ENCODE measurements around the gene TBXAS1. TPM values are rescaled to one million over a fixed set of nuclear protein-coding genes. Genes with fewer than 3 reads are reported as not detected.

Gene TBXAS1
- polyA plus RNA-seq, 6 donors from 2014 or later, result 0.57 to 4.2 (median 2.5) TPM

GRCh38 chr7:139887992-139888481 is 59.0 kb downstream of the TBXAS1 start:
- peaks cover 0 to 7% (median 3%) of the 10 kb centered on the region in 7 donors for H3K9me3 Mint-ChIP-seq
- H3K4me1 Mint-ChIP-seq, result peaks cover 6 to 9% (median 7%) of the 10 kb centered on the region in 3 donors
- H3K27ac Mint-ChIP-seq, result no peak overlapping the region
- peaks cover 0 to 9% of the 10 kb centered on the region in 2 donors for H3K36me3 Mint-ChIP-seq
- no peak for DNase-seq
- ATAC-seq (ENCODE audit: low read depth in 2 of 2), result no peak
- H3K27me3 Mint-ChIP-seq, result no peaks in the 10 kb centered on the region
- no peak overlapping the region for H3K4me3 Mint-ChIP-seq

DNA sequence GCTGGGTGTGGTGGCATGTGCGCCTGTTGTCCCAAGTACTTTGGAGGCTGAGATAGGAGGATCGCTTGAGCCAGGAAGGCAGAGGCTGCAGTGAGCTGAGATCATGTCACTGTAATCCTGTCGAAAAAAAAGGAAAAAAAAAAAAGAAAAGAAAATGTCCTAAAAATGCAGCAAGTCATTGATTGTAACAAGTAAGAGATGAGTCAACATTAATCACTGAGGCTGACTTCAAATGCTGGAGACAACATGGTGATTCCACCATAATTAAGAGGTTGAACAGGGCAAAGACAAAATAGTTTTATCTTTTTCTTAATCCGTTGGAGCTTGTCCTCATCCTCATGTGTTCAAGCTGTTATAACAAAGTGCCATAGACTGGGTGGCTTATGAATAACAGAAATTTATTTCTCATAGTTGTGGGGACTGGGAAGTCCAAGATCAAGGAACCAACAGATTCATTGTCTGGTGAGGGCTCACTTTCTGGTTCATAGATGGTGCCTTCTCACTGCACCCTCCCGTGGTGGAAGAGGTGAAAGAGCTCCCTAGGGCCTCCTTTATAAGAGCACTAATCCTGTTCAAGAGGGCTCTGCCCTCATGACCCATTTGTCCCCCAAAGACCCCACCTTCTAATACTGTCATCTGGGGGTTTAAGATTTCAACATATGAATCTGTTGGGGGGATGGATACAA is 60.3 kb downstream of the TBXAS1 start:
- no peak for DNase-seq
- H3K4me1 Mint-ChIP-seq, result peaks cover 13 to 15% (median 14%) of the 10 kb centered on the region in 3 donors
- ATAC-seq (ENCODE audit: low read depth in 2 of 2), result no peak
- peaks cover 0 to 7% (median 3%) of the 10 kb centered on the region in 7 donors for H3K9me3 Mint-ChIP-seq
- no peak overlapping the region for H3K27ac Mint-ChIP-seq
- H3K27me3 Mint-ChIP-seq, result no peaks in the 10 kb centered on the region
- peaks cover 0 to 9% of the 10 kb centered on the region in 2 donors for H3K36me3 Mint-ChIP-seq
- H3K4me3 Mint-ChIP-seq, result peak overlapping the region in 1 of 8 donors; percentile 30

- DNase-seq (no peak), ATAC-seq (ENCODE audit: low read depth in 2 of 2) (no peak)
- Mint-ChIP-seq H3K4me1 (peaks cover 16 to 24% (median 22%) of the 10 kb centered on the region in 3 donors), H3K9me3 (peaks cover 0 to 5% (median 3%) of the 10 kb centered on the region in 7 donors), H3K36me3 (peaks cover 0 to 7% of the 10 kb centered on the region in 2 donors), H3K4me3 (no peak overlapping the region), H3K27me3 (no peaks in the 10 kb centered on the region), H3K27ac (peak overlapping the region in 1 of 6 donors; percentile 64)
Measured at GRCh38 chr7:139893461-139893860, 64.4 kb downstream of the TBXAS1 start.

DNA sequence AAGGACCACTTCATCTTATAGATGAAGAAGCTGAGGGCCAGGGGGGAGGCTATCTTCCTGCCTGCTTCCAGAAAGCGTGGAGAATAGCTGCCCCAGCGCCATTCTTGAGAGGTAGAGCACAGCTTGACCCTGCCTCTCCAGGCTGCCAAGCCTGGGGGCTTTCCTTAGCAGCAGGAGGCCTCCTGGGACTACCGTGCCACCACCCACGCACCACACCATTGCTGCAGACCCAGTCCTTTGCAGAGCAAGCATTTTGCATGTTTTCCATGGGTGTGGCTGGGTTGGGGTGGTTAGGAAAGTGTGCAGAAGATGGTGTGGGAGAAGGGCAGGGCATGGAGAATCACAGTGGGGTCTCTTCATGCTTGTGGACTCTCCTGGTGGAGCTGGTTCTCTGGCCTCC is 64.9 kb downstream of the TBXAS1 start:
- H3K4me3 Mint-ChIP-seq, result peak overlapping the region in 5 of 8 donors; percentile 22 to 83 (median 59)
- peaks cover 16 to 27% (median 21%) of the 10 kb centered on the region in 3 donors for H3K4me1 Mint-ChIP-seq
- no peaks in the 10 kb centered on the region for H3K27me3 Mint-ChIP-seq
- peaks cover 0 to 3% (median 0%) of the 10 kb centered on the region in 7 donors for H3K9me3 Mint-ChIP-seq
- H3K27ac Mint-ChIP-seq, result no peak overlapping the region
- no peak for DNase-seq
- H3K36me3 Mint-ChIP-seq, result peaks cover 0 to 2% of the 10 kb centered on the region in 2 donors
- peak in 1 of 2 donors; percentile 65 for ATAC-seq (ENCODE audit: low read depth in 2 of 2)

GRCh38 chr7:139895141-139895829 is 66.2 kb downstream of the TBXAS1 start:
- DNase-seq (no peak), ATAC-seq (ENCODE audit: low read depth in 2 of 2) (no peak)
- Mint-ChIP-seq H3K27me3 (no peaks in the 10 kb centered on the region), H3K36me3 (peaks cover 0 to 2% of the 10 kb centered on the region in 2 donors), H3K4me1 (peaks cover 23 to 39% (median 27%) of the 10 kb centered on the region in 3 donors), H3K9me3 (peaks cover 0 to 3% (median 0%) of the 10 kb centered on the region in 7 donors), H3K27ac (peak overlapping the region in 3 of 6 donors; percentile 14 to 44 (median 37)), H3K4me3 (peak overlapping the region in 1 of 8 donors; percentile 77)

DNA sequence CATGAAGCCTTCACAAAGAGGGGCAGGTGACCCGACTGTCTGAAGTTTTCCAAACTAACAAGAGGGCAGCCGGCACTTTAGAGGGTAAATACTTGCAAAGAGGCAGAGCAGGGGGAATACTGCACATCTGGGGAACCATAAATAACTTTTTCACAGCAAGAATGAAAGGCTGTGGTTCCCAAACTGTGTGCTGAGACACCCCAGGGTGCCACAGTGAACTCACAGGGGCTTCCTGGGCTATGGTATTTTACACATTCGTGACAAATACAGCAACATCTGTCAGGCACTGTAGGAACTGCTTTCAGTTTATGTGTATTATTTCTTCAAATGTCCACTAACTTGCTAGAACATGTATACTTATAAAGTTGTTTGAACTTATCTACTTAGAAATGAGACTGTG is 67.2 kb downstream of the TBXAS1 start:
- H3K27ac Mint-ChIP-seq, result no peak overlapping the region
- H3K4me1 Mint-ChIP-seq, result peaks cover 31 to 49% (median 35%) of the 10 kb centered on the region in 3 donors
- H3K9me3 Mint-ChIP-seq, result peaks cover 0 to 5% (median 0%) of the 10 kb centered on the region in 7 donors
- no peaks in the 10 kb centered on the region for H3K27me3 Mint-ChIP-seq
- H3K4me3 Mint-ChIP-seq, result no peak overlapping the region
- ATAC-seq (ENCODE audit: low read depth in 2 of 2), result no peak
- no peak for DNase-seq
- peaks cover 0 to 4% of the 10 kb centered on the region in 2 donors for H3K36me3 Mint-ChIP-seq

- no peak for DNase-seq
- Mint-ChIP-seq H3K4me1 (peaks cover 31 to 54% (median 36%) of the 10 kb centered on the region in 3 donors), H3K36me3 (peaks cover 0 to 4% of the 10 kb centered on the region in 2 donors), H3K4me3 (no peak overlapping the region), H3K9me3 (peaks cover 0 to 5% (median 0%) of the 10 kb centered on the region in 7 donors), H3K27me3 (no peaks in the 10 kb centered on the region), H3K27ac (peak overlapping the region in 2 of 6 donors; percentile 16 to 84)
- ATAC-seq (ENCODE audit: low read depth in 2 of 2), result no peak
Measured at GRCh38 chr7:139896831-139897230, 67.8 kb downstream of the TBXAS1 start.

DNA sequence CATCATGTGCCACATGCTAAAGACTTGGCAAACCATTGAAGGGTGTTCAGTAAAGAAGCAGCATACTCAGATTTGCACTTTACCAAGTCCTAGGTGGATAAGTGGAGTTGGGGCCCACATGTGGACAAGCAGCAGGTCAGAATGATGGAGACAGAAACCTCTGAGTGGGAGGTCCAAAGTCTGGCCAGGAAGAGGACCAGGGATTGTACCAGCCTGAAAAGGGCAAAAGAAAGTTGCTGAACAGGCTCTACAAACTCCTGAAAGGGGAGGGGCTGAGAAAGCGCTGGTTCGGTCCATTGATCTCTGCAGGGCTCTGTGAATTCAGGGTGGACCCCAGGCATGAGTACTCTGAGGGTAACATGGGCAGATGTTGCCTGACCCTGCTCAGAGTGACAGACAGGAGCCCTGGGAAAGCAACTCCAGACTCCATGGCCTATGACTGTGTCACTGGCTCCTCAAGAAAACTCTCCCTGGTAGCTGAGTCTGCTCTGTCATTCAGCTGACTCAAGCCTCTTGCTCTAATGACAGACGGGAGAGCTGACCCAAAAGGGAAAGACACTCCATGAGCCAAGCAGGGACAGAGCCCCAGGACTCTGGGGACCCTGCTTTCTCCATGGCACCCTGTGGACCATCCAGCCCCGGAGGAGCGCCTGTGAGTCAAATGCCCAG is 68.5 kb downstream of the TBXAS1 start:
- Mint-ChIP-seq H3K36me3 (peaks cover 0 to 4% of the 10 kb centered on the region in 2 donors), H3K9me3 (peaks cover 0 to 8% (median 3%) of the 10 kb centered on the region in 7 donors), H3K27ac (peak overlapping the region in 2 of 6 donors; percentile 20 to 52), H3K4me3 (no peak overlapping the region), H3K4me1 (peaks cover 36 to 60% (median 42%) of the 10 kb centered on the region in 3 donors), H3K27me3 (no peaks in the 10 kb centered on the region)
- DNase-seq (no peak), ATAC-seq (ENCODE audit: low read depth in 2 of 2) (no peak)

GRCh38 chr7:139898483-139898882 is 69.4 kb downstream of the TBXAS1 start:
- Mint-ChIP-seq H3K36me3 (peaks cover 0 to 4% of the 10 kb centered on the region in 2 donors), H3K9me3 (peaks cover 0 to 15% (median 9%) of the 10 kb centered on the region in 7 donors), H3K27me3 (no peaks in the 10 kb centered on the region), H3K27ac (peak overlapping the region in 1 of 6 donors; percentile 47), H3K4me1 (peaks cover 41 to 65% (median 42%) of the 10 kb centered on the region in 3 donors), H3K4me3 (no peak overlapping the region)
- ATAC-seq (ENCODE audit: low read depth in 2 of 2), result no peak
- DNase-seq, result no peak

- Mint-ChIP-seq H3K27ac (peak overlapping the region in 3 of 6 donors; percentile 24 to 82 (median 47)), H3K27me3 (no peaks in the 10 kb centered on the region), H3K4me3 (no peak overlapping the region), H3K36me3 (peaks cover 0 to 4% of the 10 kb centered on the region in 2 donors), H3K4me1 (peaks cover 38 to 57% (median 38%) of the 10 kb centered on the region in 3 donors), H3K9me3 (peaks cover 0 to 21% (median 9%) of the 10 kb centered on the region in 7 donors)
- no peak for ATAC-seq (ENCODE audit: low read depth in 2 of 2)
- no peak for DNase-seq
Measured at GRCh38 chr7:139899328-139899955, 70.4 kb downstream of the TBXAS1 start.

GRCh38 chr7:139900326-139900725 is 71.3 kb downstream of the TBXAS1 start:
- no peaks in the 10 kb centered on the region for H3K27me3 Mint-ChIP-seq
- peak overlapping the region in 2 of 6 donors; percentile 46 to 82 for H3K27ac Mint-ChIP-seq
- H3K36me3 Mint-ChIP-seq, result peaks cover 0 to 4% of the 10 kb centered on the region in 2 donors
- H3K4me1 Mint-ChIP-seq, result peaks cover 37 to 54% (median 39%) of the 10 kb centered on the region in 3 donors
- H3K4me3 Mint-ChIP-seq, result peak overlapping the region in 4 of 8 donors; percentile 31 to 65 (median 59)
- DNase-seq (no peak), ATAC-seq (ENCODE audit: low read depth in 2 of 2) (no peak)
- H3K9me3 Mint-ChIP-seq, result peaks cover 0 to 21% (median 9%) of the 10 kb centered on the region in 7 donors

GRCh38 chr7:139901056-139901795 is 72.2 kb downstream of the TBXAS1 start:
- ATAC-seq (ENCODE audit: low read depth in 2 of 2) (peak; percentile 95 to 96), DNase-seq (peak; percentile 49)
- H3K4me3 Mint-ChIP-seq, result peak overlapping the region in 7 of 8 donors; percentile 10 to 65 (median 51)

More at GRCh38 chr7:139901056-139901795, 72.2 kb downstream of the TBXAS1 start:
- Mint-ChIP-seq H3K27me3 (no peaks in the 10 kb centered on the region), H3K27ac (no peak overlapping the region), H3K4me1 (peaks cover 37 to 52% (median 39%) of the 10 kb centered on the region in 3 donors), H3K36me3 (peaks cover 0 to 4% of the 10 kb centered on the region in 2 donors), H3K9me3 (peaks cover 0 to 21% (median 9%) of the 10 kb centered on the region in 7 donors)

Measured in naive B cell (primary cell).